ENCODE data around the gene PHAX. TPM values are rescaled to one million over a fixed set of nuclear protein-coding genes. Genes with fewer than 3 reads are reported as not detected.

Gene PHAX
- total RNA-seq, 1 experiment from 2014 or later, result 46.2 TPM

GRCh38 chr5:126587551-126588390, 13.0 kb upstream of the PHAX start:
- no peak overlapping the region for H3K27ac ChIP-seq (ENCODE audit: low read length)
- H3K36me3 ChIP-seq (ENCODE audit: control insufficient read depth, insufficient read depth, low read length), result no peaks in the 10 kb centered on the region; the same call in 1 of the 2 replicates
- CTCF ChIA-PET, result no interaction called here
- no peak overlapping the region for H3K4me3 ChIP-seq (ENCODE audit: low read depth in 2 of 2, low read length in 2 of 2)
- POLR2A ChIA-PET, result no interaction called here
- TF ChIP-seq CTCF (IDR thresholded peaks at IDR 0.05), result no peak
- no peak for TF ChIP-seq TCF7L2 (IDR thresholded peaks at IDR 0.05; ENCODE audit: low read depth, low read length)
- no peak for TF ChIP-seq REST (IDR thresholded peaks at IDR 0.05; ENCODE audit: insufficient read depth in 1 of 2, low read depth in 2 of 2, low read length in 1 of 2)
- no peak for TF ChIP-seq POLR2AphosphoS5 (IDR thresholded peaks at IDR 0.05; ENCODE audit: low read depth, low read length)
- TF ChIP-seq SIN3A (IDR thresholded peaks at IDR 0.05; ENCODE audit: borderline replicate concordance, insufficient read depth, low read depth, low read length), result no peak
- no peaks in the 10 kb centered on the region for H3K9me3 ChIP-seq (ENCODE audit: control insufficient read depth, insufficient read depth, low read depth, low read length)
- intact Hi-C loops (cut with micrococcal nuclease; ENCODE audit: unreplicated experiment) (no loop called here), in situ Hi-C loops (cut with HindIII; ENCODE audit: low pct_unique_long_range_greater_than_20kb, low sequenced_read_pairs) (no loop called here)
- BruUV-seq (replicated peaks), result no TSS peak
- no peak for ATAC-seq
- peaks cover 4% of the 10 kb centered on the region; the same call in 1 of the 2 replicates for H3K4me1 ChIP-seq (ENCODE audit: control insufficient read depth, insufficient read depth, low read length)
- no peaks in the 10 kb centered on the region for H3K27me3 ChIP-seq (ENCODE audit: control insufficient read depth, insufficient read depth, low read length)
- no peak for DNase-seq (ENCODE audit: low read depth, low spot score)

- in situ Hi-C loops (cut with HindIII; ENCODE audit: low pct_unique_long_range_greater_than_20kb, low sequenced_read_pairs), result no loop called here
- DNase-seq (ENCODE audit: low read depth, low spot score) (no peak), ATAC-seq (no peak)
- ChIA-PET POLR2A (no interaction called here), CTCF (no interaction called here)
- H3K27me3 ChIP-seq (ENCODE audit: control insufficient read depth, insufficient read depth, low read length), result no peaks in the 10 kb centered on the region
- no peak overlapping the region for H3K27ac ChIP-seq (ENCODE audit: low read length)
- intact Hi-C loops (cut with micrococcal nuclease; ENCODE audit: unreplicated experiment), result no loop called here
- no peaks in the 10 kb centered on the region for H3K9me3 ChIP-seq (ENCODE audit: control insufficient read depth, insufficient read depth, low read depth, low read length)
- no TSS peak for BruUV-seq (replicated peaks)
- no peak for TF ChIP-seq POLR2AphosphoS5 (IDR thresholded peaks at IDR 0.05; ENCODE audit: low read depth, low read length)
- TF ChIP-seq CTCF (IDR thresholded peaks at IDR 0.05), result no peak
- no peak for TF ChIP-seq SIN3A (IDR thresholded peaks at IDR 0.05; ENCODE audit: borderline replicate concordance, insufficient read depth, low read depth, low read length)
- no peak for TF ChIP-seq REST (IDR thresholded peaks at IDR 0.05; ENCODE audit: insufficient read depth in 1 of 2, low read depth in 2 of 2, low read length in 1 of 2)
- TF ChIP-seq TCF7L2 (IDR thresholded peaks at IDR 0.05; ENCODE audit: low read depth, low read length), result no peak
- H3K36me3 ChIP-seq (ENCODE audit: control insufficient read depth, insufficient read depth, low read length), result no peaks in the 10 kb centered on the region; the same call in 1 of the 2 replicates
- no peak overlapping the region for H3K4me3 ChIP-seq (ENCODE audit: low read depth in 2 of 2, low read length in 2 of 2)
- H3K4me1 ChIP-seq (ENCODE audit: control insufficient read depth, insufficient read depth, low read length), result peaks cover 14% of the 10 kb centered on the region; the same call in 1 of the 2 replicates
Observed at GRCh38 chr5:126589536-126590297, 11.0 kb upstream of the PHAX start.
